Bronchial epithelial cell (primary cell): ENCODE measurements around the gene GNAL. TPM values are rescaled to one million over a fixed set of nuclear protein-coding genes. Genes with fewer than 3 reads are reported as not detected.
"Not testable (repeated sequence)": the region's sequence is repeated elsewhere in the genome, so short reads cannot be mapped to it uniquely, and the experiment has no call there.

Experiments
- DNase-seq: peaks from one replicate; pipeline ENCODE4 v3.0.0-alpha.2; 2010; ENCODE audit warnings: low read depth
- FAIRE-seq: peaks from 2 replicates; lab custom pipeline; 2011; peaks lifted over from hg19 to GRCh38; lab: Jason Lieb, UNC
- H3K27me3 ChIP-seq: 2 replicates; pipeline ENCODE4 v1.5.1; 2011; ENCODE audit warnings: low read length; ENCODE audit not compliant: control insufficient read depth, insufficient read depth
- H3K36me3 ChIP-seq: 2 replicates; pipeline ENCODE4 v1.5.1; 2011; ENCODE audit warnings: low read length; ENCODE audit not compliant: control insufficient read depth, insufficient read depth
- H3K4me3 ChIP-seq: 2 replicates; pipeline ENCODE4 v1.5.1; 2011; ENCODE audit warnings: mild to moderate bottlenecking, low read depth, low read length, control low read depth
- CTCF ChIP-seq: IDR thresholded peaks from 2 replicates; pipeline ENCODE4 v1.5.1; 2011; ENCODE audit warnings: mild to moderate bottlenecking, moderate library complexity, low read length, control low read depth, inconsistent platforms; ENCODE audit not compliant: insufficient read depth, severe bottlenecking
- total RNA-seq: library from RNA; depleted of rRNA; stranded (reverse); fragments of >200 nt; gene quantifications from 2 replicates; pipeline ENCODE4 v1.2.1, GENCODE V29; 2014

The GNAL gene
- total RNA-seq, 1 donor from 2014 or later, result 10.8 TPM

- DNase-seq (peak; percentile 90), FAIRE-seq (no peak)
- H3K27me3 ChIP-seq, result no peaks in the 10 kb centered on the region
Observed at GRCh38 chr18:11851146-11851805, 162.2 kb downstream of the GNAL start, which contains the start of gene CHMP1B. CHMP1B (plus strand) TSS chr18:11851413; CDS start chr18:11851512, 99 bp downstream.

GRCh38 chr18:11851806-11852337 lies 162.8 kb downstream of the GNAL start:
- no peak for TF ChIP-seq CTCF
- Histone ChIP-seq H3K4me3 (peak overlapping the region; percentile 85), H3K27me3 (no peaks in the 10 kb centered on the region), H3K36me3 (no peaks in the 10 kb centered on the region)
- no peak for FAIRE-seq
- DNase-seq, result peak; percentile 37

More at GRCh38 chr18:11851146-11851805, 162.2 kb downstream of the GNAL start, which contains the start of gene CHMP1B:
- TF ChIP-seq CTCF, result no peak
- Histone ChIP-seq H3K36me3 (no peaks in the 10 kb centered on the region), H3K4me3 (peak within 1 kb of the TSS; percentile 85)

- DNase-seq, H3K36me3 ChIP-seq, H3K27me3 ChIP-seq, FAIRE-seq, H3K4me3 ChIP-seq: not testable (repeated sequence)
Observed at GRCh38 chr18:11854554-11854953, 165.5 kb downstream of the GNAL start.

GRCh38 chr18:11857177-11857887 lies 168.3 kb downstream of the GNAL start:
- Histone ChIP-seq H3K27me3 (no peaks in the 10 kb centered on the region), H3K36me3 (no peaks in the 10 kb centered on the region), H3K4me3 (no peak overlapping the region)
- peak; percentile 100 for DNase-seq
- FAIRE-seq, result peak; percentile 100
- TF ChIP-seq CTCF, result no peak

GRCh38 chr18:11859282-11859830 lies 170.3 kb downstream of the GNAL start:
- Histone ChIP-seq H3K36me3 (no peaks in the 10 kb centered on the region), H3K27me3 (no peaks in the 10 kb centered on the region), H3K4me3 (no peak overlapping the region)
- no peak for DNase-seq
- TF ChIP-seq CTCF, result no peak
- FAIRE-seq, result no peak

- peak; percentile 31 for TF ChIP-seq CTCF
- Histone ChIP-seq H3K4me3 (no peak overlapping the region), H3K36me3 (no peaks in the 10 kb centered on the region), H3K27me3 (no peaks in the 10 kb centered on the region)
- FAIRE-seq (peak; percentile 100), DNase-seq (peak; percentile 99)
Observed at GRCh38 chr18:11859903-11860407, 170.9 kb downstream of the GNAL start.
